Activated naive CD4-positive, alpha-beta T cell treated with anti-CD3 and anti-CD28 coated beads, Interleukin-2, amount 50 U/mL, for 24 hours (primary cell): ENCODE results near the gene GPS2.

ENCODE experiments used
- H3K27ac Mint-ChIP-seq: one replicate; pipeline ENCODE4 v1.8.0; 2021; ENCODE audit warnings: mild to moderate bottlenecking, mixed read lengths
- H3K27me3 Mint-ChIP-seq: one replicate; pipeline ENCODE4 v1.8.0; 2021; ENCODE audit warnings: mixed read lengths
- H3K36me3 Mint-ChIP-seq: one replicate; pipeline ENCODE4 v1.8.0; 2021; ENCODE audit warnings: mixed read lengths
- H3K4me1 Mint-ChIP-seq: one replicate; pipeline ENCODE4 v1.8.0; 2021; ENCODE audit warnings: mixed read lengths
- H3K4me3 Mint-ChIP-seq: one replicate; pipeline ENCODE4 v1.8.0; 2021; ENCODE audit warnings: mild to moderate bottlenecking, mixed read lengths
- H3K9me3 Mint-ChIP-seq: one replicate; pipeline ENCODE4 v1.8.0; 2021; ENCODE audit warnings: mixed read lengths

Gene GPS2

DNA sequence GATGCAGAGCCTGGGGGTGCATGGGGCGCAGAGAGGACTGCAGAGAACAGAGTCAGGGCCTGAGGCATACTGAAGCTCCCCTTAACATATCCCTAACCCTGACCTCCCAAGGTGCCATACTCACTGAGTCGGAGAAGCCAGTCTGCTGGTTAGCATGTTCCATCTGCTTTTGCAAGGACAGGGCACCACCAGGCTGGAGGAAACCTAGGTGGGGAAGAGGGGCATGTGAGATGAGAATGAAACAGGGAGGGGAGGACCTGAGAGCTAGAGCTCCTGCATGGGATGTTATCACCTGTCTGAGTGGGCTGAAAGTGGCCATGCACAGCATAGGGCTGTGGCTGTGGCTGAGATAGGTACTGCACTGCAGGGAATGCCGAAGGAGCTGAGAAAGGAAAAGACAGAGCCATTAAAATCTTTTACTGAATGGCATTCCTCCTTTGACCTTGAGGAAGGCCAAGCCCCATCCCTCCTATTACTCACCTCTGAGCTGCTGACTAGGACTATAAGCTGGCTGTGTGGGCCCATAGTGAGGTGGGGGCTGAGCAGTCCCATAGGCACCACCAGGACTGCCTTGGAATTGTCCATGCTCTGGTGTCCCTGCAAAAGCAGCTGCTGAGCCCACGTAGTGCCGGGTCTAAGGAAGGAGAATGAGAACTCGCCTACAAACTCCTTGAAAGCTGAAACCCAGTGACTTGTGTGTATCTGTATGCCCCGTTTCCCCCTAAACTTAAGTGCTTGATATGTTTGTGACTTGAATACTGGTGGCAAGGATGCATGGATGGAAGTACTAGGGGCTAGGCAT lies 1.9 kb downstream of the GPS2 start:
- H3K27ac Mint-ChIP-seq, result peak overlapping the region; percentile 88
- H3K27me3 Mint-ChIP-seq, result no peaks in the 10 kb centered on the region
- peaks cover 62% of the 10 kb centered on the region for H3K4me1 Mint-ChIP-seq
- peaks cover 38% of the 10 kb centered on the region for H3K36me3 Mint-ChIP-seq
- H3K4me3 Mint-ChIP-seq, result peak overlapping the region; percentile 97
- H3K9me3 Mint-ChIP-seq, result no peaks in the 10 kb centered on the region

DNA sequence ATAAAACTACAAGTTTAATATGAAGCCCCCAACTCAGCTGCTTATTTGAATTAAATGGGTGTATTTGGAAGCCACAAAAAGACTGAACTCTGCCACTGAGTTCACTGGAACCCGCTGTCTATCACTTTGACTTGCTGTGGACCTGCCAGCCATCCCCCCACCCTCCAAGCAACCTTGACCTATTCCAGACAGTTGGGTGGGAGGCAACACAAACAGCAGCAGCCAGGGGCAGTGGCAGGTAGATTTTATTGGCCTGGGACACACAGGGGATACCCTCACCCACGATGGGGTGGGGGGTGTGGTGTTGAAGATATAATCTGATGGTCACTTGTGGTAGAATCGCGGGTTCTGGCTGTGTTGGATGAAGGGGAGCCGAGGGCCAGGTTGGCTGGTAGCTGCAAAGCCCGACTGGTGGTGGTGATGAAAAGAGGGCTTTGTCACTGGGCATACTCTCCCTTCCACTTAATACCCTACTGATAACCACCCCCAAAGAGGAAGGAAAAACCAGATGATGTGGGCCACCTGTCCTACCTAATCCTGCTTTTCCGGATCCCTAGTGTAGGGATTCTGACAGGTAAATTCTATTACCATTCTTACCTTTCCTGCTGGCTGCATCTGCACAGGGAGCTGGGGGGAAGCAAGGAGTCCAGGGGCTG lies 2.6 kb downstream of the GPS2 start:
- Mint-ChIP-seq H3K4me3 (peak overlapping the region; percentile 73), H3K27me3 (no peaks in the 10 kb centered on the region), H3K9me3 (no peaks in the 10 kb centered on the region), H3K36me3 (peaks cover 38% of the 10 kb centered on the region), H3K4me1 (peaks cover 62% of the 10 kb centered on the region), H3K27ac (peak overlapping the region; percentile 80)

DNA sequence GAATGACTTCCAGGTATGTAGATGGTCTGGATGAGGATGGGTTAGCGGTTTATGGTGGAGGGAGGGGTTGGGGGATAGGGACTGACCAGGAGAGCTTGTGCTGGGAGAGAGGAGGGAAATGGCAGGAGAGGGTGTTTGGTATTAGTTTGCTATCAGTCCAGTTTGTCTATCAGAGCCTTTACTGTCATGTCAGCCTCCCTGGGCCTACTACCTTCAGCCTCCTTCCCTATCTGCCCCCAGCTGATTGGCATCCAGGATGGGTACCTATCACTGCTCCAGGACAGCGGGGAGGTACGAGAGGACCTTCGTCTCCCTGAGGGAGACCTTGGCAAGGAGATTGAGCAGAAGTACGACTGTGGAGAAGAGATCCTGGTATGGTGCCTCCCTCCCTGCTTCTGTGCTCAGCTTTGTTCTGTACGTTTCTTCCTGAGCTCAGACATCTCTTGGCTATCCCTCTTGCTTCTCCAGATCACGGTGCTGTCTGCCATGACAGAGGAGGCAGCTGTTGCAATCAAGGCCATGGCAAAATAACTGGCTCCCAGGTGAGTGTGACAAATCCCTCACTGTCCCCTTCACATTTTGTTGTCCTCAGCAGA lies 4.0 kb downstream of the GPS2 start:
- Mint-ChIP-seq H3K36me3 (peaks cover 38% of the 10 kb centered on the region), H3K4me3 (peak overlapping the region; percentile 94), H3K4me1 (peaks cover 59% of the 10 kb centered on the region), H3K27ac (peak overlapping the region; percentile 95), H3K9me3 (no peaks in the 10 kb centered on the region), H3K27me3 (no peaks in the 10 kb centered on the region)

DNA sequence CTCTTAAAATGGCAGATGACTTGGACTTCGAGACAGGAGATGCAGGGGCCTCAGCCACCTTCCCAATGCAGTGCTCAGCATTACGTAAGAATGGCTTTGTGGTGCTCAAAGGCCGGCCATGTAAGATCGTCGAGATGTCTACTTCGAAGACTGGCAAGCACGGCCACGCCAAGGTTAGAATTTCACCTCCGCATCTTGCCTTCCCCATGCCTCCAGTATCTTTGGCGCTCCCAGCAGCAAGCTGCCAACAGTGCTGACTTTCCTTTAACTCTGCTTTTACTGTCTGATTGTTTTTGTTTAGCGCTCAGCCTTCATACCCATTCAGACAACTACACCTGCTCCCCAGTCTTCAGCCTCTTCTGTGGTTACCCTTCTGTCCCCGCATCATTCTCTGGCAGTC lies 5.5 kb downstream of the GPS2 start:
- Mint-ChIP-seq H3K4me1 (peaks cover 54% of the 10 kb centered on the region), H3K36me3 (peaks cover 38% of the 10 kb centered on the region), H3K27ac (peak overlapping the region; percentile 95), H3K9me3 (no peaks in the 10 kb centered on the region), H3K27me3 (no peaks in the 10 kb centered on the region), H3K4me3 (peak overlapping the region; percentile 94)

DNA sequence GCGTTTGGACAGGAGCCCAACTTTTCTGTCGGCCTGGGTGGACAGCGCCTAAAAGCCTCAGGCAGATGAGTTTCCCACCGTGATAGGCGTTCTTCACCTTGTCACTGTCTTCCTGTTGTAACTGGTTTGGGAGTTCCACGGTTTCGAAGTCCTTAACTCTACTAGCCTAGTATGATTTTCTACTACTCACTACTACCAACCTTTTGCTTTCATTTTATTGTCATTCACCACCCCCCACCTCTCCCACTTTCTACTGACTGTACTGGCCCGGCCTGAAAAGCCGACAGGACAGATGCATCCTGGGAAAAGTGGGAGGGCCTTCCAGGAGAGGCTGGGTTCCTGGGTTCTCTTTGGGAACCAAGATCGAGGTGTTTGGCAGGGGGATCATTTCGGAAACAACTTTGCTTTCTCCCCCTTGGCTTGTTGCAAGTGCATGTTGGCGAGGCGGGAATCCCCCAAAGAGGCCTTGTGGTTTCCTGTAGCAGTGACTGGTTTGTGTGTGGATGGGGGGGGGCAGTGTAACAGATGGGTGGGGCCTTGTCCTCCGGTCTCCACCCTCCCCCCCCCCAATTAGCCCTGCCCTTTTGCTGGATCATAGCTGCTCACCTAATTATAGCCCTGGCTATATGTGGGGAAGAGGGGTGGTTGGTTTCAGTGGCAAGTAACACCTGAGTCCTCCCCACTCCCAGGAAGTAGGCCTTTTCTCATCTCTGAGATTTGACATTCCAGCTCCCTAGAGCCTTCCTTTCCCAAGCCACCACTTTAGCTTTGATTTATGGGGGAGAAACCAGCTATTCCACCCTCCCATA lies 6.3 kb downstream of the GPS2 start:
- no peaks in the 10 kb centered on the region for H3K27me3 Mint-ChIP-seq
- H3K9me3 Mint-ChIP-seq, result no peaks in the 10 kb centered on the region
- H3K27ac Mint-ChIP-seq, result peak overlapping the region; percentile 95
- H3K4me1 Mint-ChIP-seq, result peaks cover 46% of the 10 kb centered on the region
- peaks cover 37% of the 10 kb centered on the region for H3K36me3 Mint-ChIP-seq
- peak overlapping the region; percentile 94 for H3K4me3 Mint-ChIP-seq

DNA sequence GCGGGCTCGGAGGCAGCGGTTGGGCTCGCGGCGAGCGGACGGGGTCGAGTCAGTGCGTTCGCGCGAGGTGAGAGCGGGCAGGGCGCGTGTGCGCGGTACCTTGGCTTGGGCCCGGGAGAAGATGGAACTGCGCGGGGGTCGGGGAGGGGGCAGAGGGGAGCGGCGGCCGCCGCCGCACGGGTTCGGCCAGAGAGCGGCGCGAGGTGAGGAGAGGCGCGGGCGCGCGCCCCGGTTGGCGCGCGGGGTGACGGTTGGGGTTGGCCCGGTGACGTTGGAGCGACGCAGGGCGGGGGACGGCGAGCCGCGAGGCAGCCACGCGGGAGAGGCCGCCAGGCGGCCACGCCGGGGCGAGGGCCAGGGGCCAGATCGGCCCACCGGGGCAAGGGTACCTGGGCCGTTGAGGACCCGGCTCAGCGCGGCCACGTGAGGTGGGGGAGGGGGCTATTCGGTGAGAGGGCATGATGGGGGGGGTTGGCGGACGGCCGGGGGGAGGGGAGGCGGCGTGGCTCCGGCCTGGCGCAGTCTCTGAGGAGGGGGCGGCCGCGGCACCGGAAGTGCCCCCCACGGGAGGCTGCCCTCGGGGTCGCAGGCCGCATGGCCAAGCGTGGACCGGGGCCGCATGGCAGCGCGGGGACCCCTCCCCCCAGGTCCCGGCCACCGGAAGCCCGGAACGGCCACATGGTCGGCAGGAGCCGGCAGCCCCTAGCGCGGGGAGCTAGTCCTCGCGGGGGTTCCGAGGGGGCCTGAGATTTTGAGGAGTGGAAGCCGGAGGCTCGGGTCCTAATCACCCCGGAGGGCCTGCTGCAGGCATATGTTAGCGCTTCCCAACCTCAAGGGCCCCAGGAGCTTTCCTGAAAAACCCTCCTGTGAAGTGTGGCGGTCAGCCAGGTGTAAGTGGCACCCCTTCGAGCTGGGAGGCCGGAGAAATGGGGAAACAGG lies 7.2 kb downstream of the GPS2 start:
- Mint-ChIP-seq H3K9me3 (no peaks in the 10 kb centered on the region), H3K4me1 (peaks cover 37% of the 10 kb centered on the region), H3K36me3 (peaks cover 33% of the 10 kb centered on the region), H3K27me3 (no peaks in the 10 kb centered on the region), H3K27ac (peak overlapping the region; percentile 99), H3K4me3 (peak overlapping the region; percentile 94)

DNA sequence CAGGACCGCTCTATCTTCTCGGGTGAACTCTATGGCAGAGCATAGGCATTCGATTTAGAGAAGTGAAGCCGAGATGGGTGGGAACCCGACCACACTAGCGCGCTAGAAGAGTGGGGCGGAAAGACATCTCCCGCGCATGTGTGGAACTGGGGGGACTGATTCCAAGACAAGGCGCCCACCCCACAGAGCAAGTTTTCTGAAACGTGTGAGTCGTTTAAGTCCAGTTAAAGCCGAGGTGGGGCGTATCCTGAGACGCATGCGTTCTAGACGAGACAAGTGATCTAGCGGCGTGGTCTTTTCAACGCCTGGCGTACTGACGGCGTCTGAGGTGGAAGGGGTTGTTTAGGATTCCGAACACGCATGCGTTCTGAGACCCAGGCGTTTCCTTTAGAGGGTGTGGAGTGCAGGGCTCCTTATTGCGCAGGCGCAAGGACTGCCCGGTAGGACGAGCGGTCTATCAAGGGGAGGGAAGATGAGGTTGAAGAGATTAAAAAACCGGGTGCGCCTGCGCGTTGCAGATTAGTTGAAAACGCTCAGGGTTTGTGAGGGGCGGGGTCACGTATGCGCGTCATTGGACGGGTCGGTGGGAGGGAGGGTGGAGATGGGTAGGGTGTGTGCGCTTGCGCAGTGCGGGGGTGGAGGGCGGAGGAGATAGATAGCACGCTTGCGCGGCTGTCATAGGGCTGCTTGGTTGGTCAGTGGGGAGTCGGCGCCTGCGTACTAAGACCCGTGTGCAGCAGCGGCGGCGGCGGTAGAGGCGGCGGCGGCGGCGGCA lies 8.1 kb downstream of the GPS2 start, which contains the start of gene EIF5A:
Gene EIF5A (plus strand): TSS at position 718 of the 775 bp plus-strand sequence. CDS start 2,008 bp downstream, outside the sequence.
- Mint-ChIP-seq H3K27me3 (no peaks in the 10 kb centered on the region), H3K27ac (peak within 1 kb of the TSS; percentile 99), H3K36me3 (peaks cover 27% of the 10 kb centered on the region), H3K9me3 (no peaks in the 10 kb centered on the region), H3K4me3 (peak within 1 kb of the TSS; percentile 94), H3K4me1 (peaks cover 29% of the 10 kb centered on the region)

DNA sequence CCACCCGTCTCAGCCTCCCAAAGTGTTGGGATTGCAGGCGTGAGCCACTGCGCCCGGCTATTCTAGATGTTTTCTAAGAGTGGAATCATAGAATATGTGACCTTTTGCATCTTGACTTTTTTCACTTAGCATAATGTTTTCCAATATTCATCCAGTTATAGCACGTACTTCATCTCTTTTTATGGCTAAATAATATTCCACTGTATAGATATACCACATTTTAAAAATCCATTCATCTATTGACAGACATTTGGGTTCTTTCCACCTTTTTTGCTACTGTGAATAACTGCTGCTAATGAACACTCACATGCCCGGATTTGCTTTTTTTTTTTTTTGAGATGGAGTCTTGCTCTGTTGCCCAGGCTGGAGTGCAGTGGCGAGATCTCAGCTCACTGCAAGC lies 11.0 kb downstream of the GPS2 start:
- H3K27me3 Mint-ChIP-seq, result no peaks in the 10 kb centered on the region
- H3K4me3 Mint-ChIP-seq, result no peak overlapping the region
- H3K9me3 Mint-ChIP-seq, result no peaks in the 10 kb centered on the region
- peak overlapping the region; percentile 62 for H3K27ac Mint-ChIP-seq
- H3K36me3 Mint-ChIP-seq, result peaks cover 6% of the 10 kb centered on the region
- peaks cover 2% of the 10 kb centered on the region for H3K4me1 Mint-ChIP-seq

DNA sequence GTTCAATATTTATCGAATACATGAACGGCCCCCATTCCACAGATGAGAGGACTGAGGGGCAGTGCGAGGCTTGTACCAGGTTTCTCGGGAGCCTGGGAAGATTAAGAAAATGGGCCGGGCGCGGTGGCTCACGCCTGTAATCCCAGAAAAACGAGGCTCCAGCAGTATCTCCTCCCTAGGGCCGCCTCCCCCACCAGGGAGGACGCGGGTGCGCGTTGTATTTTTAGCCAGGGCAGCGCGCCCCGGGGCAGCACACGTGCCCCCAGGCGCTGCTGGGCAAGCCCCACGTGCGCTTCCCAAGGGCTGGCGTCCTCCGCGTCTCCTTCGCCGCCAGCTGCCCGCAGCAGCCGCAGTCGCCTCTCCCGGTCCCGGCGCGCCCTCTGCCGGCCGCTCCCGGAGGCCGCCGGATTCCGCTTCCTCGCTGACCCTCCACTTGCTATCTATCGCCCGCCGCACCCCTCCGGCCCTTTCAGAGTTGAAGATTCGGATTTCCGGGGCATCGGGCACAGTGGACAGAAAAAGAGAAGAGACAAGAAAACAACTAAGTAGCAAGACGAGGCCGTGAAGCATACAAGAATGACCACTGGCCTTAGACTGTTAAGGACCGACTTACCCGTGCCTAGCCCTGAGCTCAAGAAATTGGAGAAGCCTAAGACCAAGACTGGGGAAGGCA lies 18.8 kb downstream of the GPS2 start:
- Mint-ChIP-seq H3K4me3 (peak overlapping the region; percentile 84), H3K27ac (peak overlapping the region; percentile 51), H3K4me1 (peaks cover 20% of the 10 kb centered on the region), H3K9me3 (no peaks in the 10 kb centered on the region), H3K36me3 (no peaks in the 10 kb centered on the region), H3K27me3 (peaks cover 8% of the 10 kb centered on the region)

DNA sequence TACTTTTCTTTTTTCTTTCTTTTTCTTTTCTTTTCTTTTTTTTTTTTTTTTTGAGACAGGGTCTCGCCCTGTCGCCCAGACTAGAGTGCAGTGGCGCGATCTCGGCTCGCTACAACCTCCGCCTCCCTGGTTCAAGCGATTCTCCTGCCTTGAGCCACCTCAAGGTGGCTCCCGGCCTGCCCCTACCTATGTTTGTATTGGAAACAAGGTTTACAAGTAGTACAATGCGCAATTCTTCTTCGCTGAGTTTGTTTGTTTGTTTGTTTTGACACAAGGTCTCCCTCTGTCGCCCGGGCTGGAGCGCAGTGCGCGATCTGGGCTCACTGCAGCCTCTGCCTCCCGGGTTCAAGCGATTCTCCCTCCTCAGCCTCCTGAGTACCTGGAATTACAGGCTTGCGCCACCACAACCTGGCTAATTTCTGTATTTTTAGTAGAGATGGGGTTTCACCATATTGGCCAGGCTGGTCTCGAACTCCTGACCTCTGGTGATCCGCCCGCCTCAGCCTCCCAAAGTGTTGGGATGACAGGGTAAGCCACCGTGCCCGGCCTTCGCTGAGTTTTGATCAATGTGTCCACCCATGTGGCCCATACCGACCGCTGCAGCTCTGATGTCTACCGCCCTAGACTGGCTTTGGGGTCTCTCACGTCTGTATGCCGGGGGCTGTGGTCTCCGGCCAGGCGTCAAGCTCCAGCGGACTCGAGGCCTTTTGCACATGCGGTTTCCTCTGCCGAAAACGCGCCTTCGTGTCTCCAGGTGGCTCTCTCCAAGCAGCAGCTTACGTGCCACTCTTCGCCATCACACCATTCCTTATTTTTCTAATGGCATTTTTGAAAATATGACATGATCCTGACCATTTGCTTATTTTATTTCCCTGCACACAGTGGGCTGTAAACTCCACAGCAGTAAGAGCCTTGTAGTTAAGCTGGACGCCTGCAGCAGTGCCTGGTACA lies 19.7 kb downstream of the GPS2 start:
- Mint-ChIP-seq H3K27me3 (peaks cover 8% of the 10 kb centered on the region), H3K27ac (peak overlapping the region; percentile 51), H3K4me3 (peak overlapping the region; percentile 84), H3K9me3 (no peaks in the 10 kb centered on the region), H3K36me3 (no peaks in the 10 kb centered on the region), H3K4me1 (peaks cover 20% of the 10 kb centered on the region)

DNA sequence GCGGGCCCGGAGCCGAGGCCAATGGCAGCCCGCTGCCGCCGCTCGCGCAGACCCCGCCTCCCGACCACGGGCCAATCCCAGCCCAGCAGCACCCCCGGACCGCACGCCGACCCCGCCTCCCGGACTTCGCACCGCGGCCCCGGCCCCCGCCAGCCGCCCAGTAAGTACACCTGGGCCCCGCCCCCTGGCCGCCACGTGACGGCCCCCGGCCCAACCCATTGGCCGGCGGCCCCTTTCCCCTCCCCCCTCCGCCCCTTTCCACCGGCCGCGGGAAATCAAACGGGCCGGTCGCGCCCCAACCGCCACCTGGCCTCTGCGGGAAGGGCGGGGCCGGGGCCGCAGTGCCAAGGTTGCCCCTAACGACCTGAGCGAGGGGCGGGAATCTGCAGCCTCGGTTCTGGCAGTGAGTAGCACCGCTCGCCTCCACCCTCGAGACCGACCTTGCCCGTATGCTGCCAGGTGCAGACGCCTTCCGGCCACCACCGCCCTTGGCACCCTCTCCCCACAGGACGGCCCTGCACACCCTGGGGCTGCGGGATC lies 20.5 kb downstream of the GPS2 start, which contains the start of gene YBX2:
Gene YBX2 (minus strand): TSS at position 26 of the 540 bp plus-strand sequence. CDS start 139 bp downstream, outside the sequence.
- Mint-ChIP-seq H3K27ac (peak within 1 kb of the TSS; percentile 51), H3K4me3 (peak within 1 kb of the TSS; percentile 84), H3K36me3 (no peaks in the 10 kb centered on the region), H3K4me1 (peaks cover 20% of the 10 kb centered on the region), H3K9me3 (no peaks in the 10 kb centered on the region), H3K27me3 (peaks cover 8% of the 10 kb centered on the region)
